Measurements from ENCODE around the gene USP22. TPM values are rescaled to one million over a fixed set of nuclear protein-coding genes. Genes with fewer than 3 reads are reported as not detected.

USP22 gene
- total and polyA plus RNA-seq, 2 of the 4 experiments (the other 2 are of a cell fraction) = 161 to 319 TPM

DNA sequence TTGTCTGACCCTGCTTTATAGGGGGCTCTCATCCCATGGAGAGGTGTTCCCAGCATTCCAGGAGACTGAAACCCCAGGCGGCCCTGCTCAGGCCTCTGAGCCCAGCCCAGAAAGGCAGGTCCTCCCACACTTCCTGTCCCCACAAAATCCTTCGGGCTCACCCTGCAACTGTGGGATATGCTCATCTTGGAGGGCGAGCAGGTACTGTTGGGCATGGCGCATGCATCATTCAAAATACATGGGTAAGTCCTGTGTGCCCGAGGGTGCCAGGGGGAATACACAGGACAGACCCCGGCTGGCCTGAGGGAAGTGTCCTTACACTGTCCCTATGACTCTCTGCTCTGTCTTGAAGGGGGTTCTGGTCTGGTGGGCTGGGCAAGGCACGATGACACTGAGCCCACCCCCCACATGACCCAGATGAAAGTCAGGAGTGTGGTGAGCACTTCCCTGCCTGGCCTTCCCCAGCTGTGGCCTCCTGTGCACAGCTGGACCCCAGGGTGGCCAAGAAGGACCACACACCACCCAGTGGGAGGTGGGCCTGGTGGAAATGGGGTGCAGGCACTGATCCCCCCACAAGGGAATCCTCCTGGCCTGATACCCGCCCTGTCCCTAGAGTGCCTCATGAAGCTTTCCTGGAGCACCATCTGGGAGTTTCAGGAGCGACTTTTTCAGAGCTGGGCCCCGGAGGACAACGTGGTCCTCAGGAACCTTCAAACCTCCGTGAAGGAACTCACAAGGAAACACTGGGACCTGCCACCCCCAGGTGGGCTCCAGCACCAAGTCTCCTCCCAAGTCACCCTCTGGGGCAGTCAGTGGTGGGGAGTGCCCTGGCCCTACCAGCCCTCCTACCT is 46.7 kb downstream of the USP22 start:
- no peak overlapping the region for H2AK5ac ChIP-seq (ENCODE audit: low read depth, low read length)
- no peak overlapping the region for H3K14ac ChIP-seq (replicated peaks; ENCODE audit: low read depth, low read length)
- no peak overlapping the region for H3K56ac ChIP-seq (ENCODE audit: extremely low read depth, insufficient read depth, low read length)
- intact Hi-C loops (cut with micrococcal nuclease) (loop anchor here (10.0 kb wide), 1 partner anchor 771 kb away; no protein-coding TSS in a partner anchor), dilution Hi-C loops (cut with HindIII; ENCODE audit: low sequenced_read_pairs, unreplicated experiment) (no loop called here), in situ Hi-C loops (cut with MboI; ENCODE audit: low sequenced_read_pairs) (loop anchor here (10.0 kb wide), 1 partner anchor 191 kb away; no protein-coding TSS in a partner anchor)
- peak overlapping the region; percentile 58 for H2AFZ ChIP-seq (replicated peaks; ENCODE audit: low read length, poor library complexity)
- no peak overlapping the region for H3K23ac ChIP-seq (ENCODE audit: low read depth, low read length)
- H3K18ac ChIP-seq (ENCODE audit: low read depth, low read length) = no peak overlapping the region
- POLR2A ChIA-PET (ENCODE audit: unreplicated experiment) = no interaction called here
- H2BK5ac ChIP-seq (ENCODE audit: low read depth, low read length, poor library complexity, severe bottlenecking) = no peak overlapping the region
- no peak overlapping the region for H2BK20ac ChIP-seq (ENCODE audit: low read depth, low read length)
- no peak overlapping the region for H3K4ac ChIP-seq (ENCODE audit: low read depth, low read length)
- H3K9me1 ChIP-seq (ENCODE audit: insufficient read depth, low read length) = peaks cover 29% of the 10 kb centered on the region
- no peak overlapping the region for H3K4me3 ChIP-seq (ENCODE audit: insufficient read depth, low read depth, low read length)
- H4K20me1 ChIP-seq (ENCODE audit: insufficient read depth, low read length) = peaks cover 43% of the 10 kb centered on the region
- DNase-seq (no peak), ATAC-seq (ENCODE audit: low read depth) (no peak)
- H3K27ac ChIP-seq (ENCODE audit: insufficient read depth, low read length) = no peak overlapping the region
- BruUV-seq (replicated peaks) = no TSS peak
- no peaks in the 10 kb centered on the region; the same call in 1 of the 2 replicates for H3K27me3 ChIP-seq (ENCODE audit: control insufficient read depth, insufficient read depth, low read length)
- peaks cover 7% of the 10 kb centered on the region; the same call in 1 of the 2 replicates for H3K4me1 ChIP-seq (ENCODE audit: control insufficient read depth, insufficient read depth, low read length)
- WGBS, 2 experiments (ENCODE audit: extremely low coverage in 2 of 2, insufficient read length in 1 of 2) = 80% methylated on average over 1 of the region's 12 CpGs; no CpG with 5 or more reads in 1 of the 2 experiments
- no peak overlapping the region for H2BK120ac ChIP-seq (ENCODE audit: low read depth, low read length)
- CTCF ChIA-PET = no interaction called here
- H3K79me1 ChIP-seq (ENCODE audit: low read depth in 1 of 2, low read length in 2 of 2) = peaks cover 10 to 32% of the 10 kb centered on the region in 2 experiments
- no peak overlapping the region for H2AK9ac ChIP-seq (replicated peaks; ENCODE audit: low read depth, low read length, poor library complexity)
- no peak overlapping the region for H2BK15ac ChIP-seq (ENCODE audit: low read depth, low read length)
- H3K9me3 ChIP-seq (ENCODE audit: control insufficient read depth, insufficient read depth, low read length) = no peaks in the 10 kb centered on the region
- no peak overlapping the region for H4K5ac ChIP-seq (ENCODE audit: low read depth, low read length)
- no peak overlapping the region for H3K4me2 ChIP-seq (ENCODE audit: low read depth, low read length)
- H3K36me3 ChIP-seq (ENCODE audit: control insufficient read depth, insufficient read depth, low read length) = peaks cover 28% of the 10 kb centered on the region
- H4K91ac ChIP-seq (ENCODE audit: insufficient read depth, low read depth, low read length) = no peak overlapping the region
- H3K9ac ChIP-seq (ENCODE audit: low read depth, low read length) = no peak overlapping the region
- H4K8ac ChIP-seq (ENCODE audit: low read depth in 2 of 2, low read length in 2 of 2) = no peak overlapping the region
- TF ChIP-seq MAFK (IDR thresholded peaks at IDR 0.05; ENCODE audit: low read depth, low read length) = no peak
- TF ChIP-seq, protein P1, sequence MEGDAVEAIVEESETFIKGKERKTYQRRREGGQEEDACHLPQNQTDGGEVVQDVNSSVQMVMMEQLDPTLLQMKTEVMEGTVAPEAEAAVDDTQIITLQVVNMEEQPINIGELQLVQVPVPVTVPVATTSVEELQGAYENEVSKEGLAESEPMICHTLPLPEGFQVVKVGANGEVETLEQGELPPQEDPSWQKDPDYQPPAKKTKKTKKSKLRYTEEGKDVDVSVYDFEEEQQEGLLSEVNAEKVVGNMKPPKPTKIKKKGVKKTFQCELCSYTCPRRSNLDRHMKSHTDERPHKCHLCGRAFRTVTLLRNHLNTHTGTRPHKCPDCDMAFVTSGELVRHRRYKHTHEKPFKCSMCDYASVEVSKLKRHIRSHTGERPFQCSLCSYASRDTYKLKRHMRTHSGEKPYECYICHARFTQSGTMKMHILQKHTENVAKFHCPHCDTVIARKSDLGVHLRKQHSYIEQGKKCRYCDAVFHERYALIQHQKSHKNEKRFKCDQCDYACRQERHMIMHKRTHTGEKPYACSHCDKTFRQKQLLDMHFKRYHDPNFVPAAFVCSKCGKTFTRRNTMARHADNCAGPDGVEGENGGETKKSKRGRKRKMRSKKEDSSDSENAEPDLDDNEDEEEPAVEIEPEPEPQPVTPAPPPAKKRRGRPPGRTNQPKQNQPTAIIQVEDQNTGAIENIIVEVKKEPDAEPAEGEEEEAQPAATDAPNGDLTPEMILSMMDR (conservative IDR thresholded peaks at IDR 0.05; ENCODE audit: low read depth, low read length) = no peak
- TF ChIP-seq RCOR1 (IDR thresholded peaks at IDR 0.05; ENCODE audit: insufficient replicate concordance, low read length) = no peak
- no peak for TF ChIP-seq MXI1 (IDR thresholded peaks at IDR 0.05; ENCODE audit: borderline replicate concordance, low read depth, low read length)
- TF ChIP-seq POLR2A (IDR thresholded peaks at IDR 0.05; ENCODE audit: low read depth, low read length) = no peak
- TF ChIP-seq NFE2L2 (IDR thresholded peaks at IDR 0.05; ENCODE audit: low read depth, low read length) = no peak
- no peak for TF ChIP-seq BHLHE40 (IDR thresholded peaks at IDR 0.05; ENCODE audit: low read depth, low read length)
- TF ChIP-seq MAZ (IDR thresholded peaks at IDR 0.05; ENCODE audit: borderline replicate concordance, low read depth, low read length) = no peak
- TF ChIP-seq RAD21 (IDR thresholded peaks at IDR 0.05; ENCODE audit: low read length) = no peak
- TF ChIP-seq SMC3 (IDR thresholded peaks at IDR 0.05; ENCODE audit: low read depth, low read length) = no peak
- TF ChIP-seq USF2 (IDR thresholded peaks at IDR 0.05; ENCODE audit: low read depth, low read length) = no peak
- TF ChIP-seq FOS (IDR thresholded peaks at IDR 0.05; ENCODE audit: low read depth, low read length) = no peak
- no peak for TF ChIP-seq CHD1 (IDR thresholded peaks at IDR 0.05; ENCODE audit: low read depth, low read length)
- no peak for TF ChIP-seq ELK1 (IDR thresholded peaks at IDR 0.05; ENCODE audit: borderline replicate concordance, low read depth, low read length)
- TF ChIP-seq RFX5 (IDR thresholded peaks at IDR 0.05; ENCODE audit: low read depth, low read length) = no peak
